Ectodermal cell (in vitro differentiated cells): ENCODE measurements around the gene MRGPRX1.
"Not testable (repeated sequence)": the region's sequence is repeated elsewhere in the genome, so short reads cannot be mapped to it uniquely, and the experiment has no call there.

Experiments
- H3K27ac ChIP-seq: 2 replicates; pipeline ENCODE4 v1.7.0; 2013; ENCODE audit warnings: mild to moderate bottlenecking, low read depth, low read length; ENCODE audit not compliant: insufficient read depth, poor library complexity, severe bottlenecking
- H3K27me3 ChIP-seq: 2 replicates; pipeline ENCODE4 v1.7.0; 2013; ENCODE audit warnings: mild to moderate bottlenecking, low read length; ENCODE audit not compliant: insufficient read depth, control insufficient read depth, poor library complexity, severe bottlenecking
- H3K36me3 ChIP-seq: one replicate; pipeline ENCODE4 v1.7.0; 2013; ENCODE audit warnings: low read length; ENCODE audit not compliant: control insufficient read depth, insufficient read depth
- H3K4me1 ChIP-seq: one replicate; pipeline ENCODE4 v1.7.0; 2013; ENCODE audit warnings: low read length; ENCODE audit not compliant: control insufficient read depth, insufficient read depth
- H3K4me3 ChIP-seq: 2 replicates; pipeline ENCODE4 v1.7.0; 2013; ENCODE audit warnings: low read depth, low read length, control low read depth; ENCODE audit not compliant: insufficient read depth
- H3K9me3 ChIP-seq: 2 replicates; pipeline ENCODE4 v1.7.0; 2013; ENCODE audit warnings: mild to moderate bottlenecking, low read length, moderate library complexity; ENCODE audit not compliant: control insufficient read depth
- WGBS, 2 experiments: methylation state at CpG; one replicate each; pipeline ENCODE4 v1.1.7; 2013; ENCODE audit warnings: missing lambda C conversion rate in 2 of 2; 5-methylcytosine and 5-hydroxymethylcytosine counted together

Gene MRGPRX1

DNA sequence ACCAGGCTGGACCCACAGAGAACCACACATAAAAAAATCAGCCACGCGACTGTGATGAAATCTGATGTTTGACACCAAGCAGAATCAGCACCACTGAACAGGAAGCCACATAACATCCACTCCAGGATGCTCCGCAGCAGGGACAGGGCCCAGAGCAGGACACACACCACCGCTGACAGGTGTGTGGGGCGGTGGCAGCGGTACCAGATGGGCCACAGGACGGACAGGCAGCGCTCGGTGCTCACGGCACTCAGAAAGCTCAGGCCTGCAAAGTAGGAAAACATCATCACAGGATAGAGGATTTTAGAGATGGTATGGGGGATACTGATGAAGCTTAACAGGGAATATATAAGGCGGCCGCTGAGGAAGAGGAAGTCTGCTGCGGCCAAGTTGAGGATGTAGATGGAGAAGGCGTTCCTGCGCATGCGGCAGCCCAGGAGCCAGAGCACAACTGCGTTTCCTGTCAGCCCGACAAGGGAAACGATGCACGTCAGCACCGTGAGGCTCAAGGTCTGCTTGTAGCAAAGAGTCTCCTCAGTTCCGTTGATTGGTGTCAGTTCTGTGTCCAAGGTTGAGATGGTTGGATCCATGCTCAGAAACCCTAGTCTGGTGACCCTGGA lies 4.9 kb downstream of the MRGPRX1 start:
- H3K4me1 ChIP-seq: no peaks in the 10 kb centered on the region
- H3K36me3 ChIP-seq: no peaks in the 10 kb centered on the region
- H3K9me3 ChIP-seq: no peaks in the 10 kb centered on the region
- 95% methylated on average over 22 of the region's 22 CpGs for WGBS, 2 experiments
- no peak overlapping the region for H3K4me3 ChIP-seq
- no peak overlapping the region for H3K27ac ChIP-seq
- no peaks in the 10 kb centered on the region for H3K27me3 ChIP-seq

DNA sequence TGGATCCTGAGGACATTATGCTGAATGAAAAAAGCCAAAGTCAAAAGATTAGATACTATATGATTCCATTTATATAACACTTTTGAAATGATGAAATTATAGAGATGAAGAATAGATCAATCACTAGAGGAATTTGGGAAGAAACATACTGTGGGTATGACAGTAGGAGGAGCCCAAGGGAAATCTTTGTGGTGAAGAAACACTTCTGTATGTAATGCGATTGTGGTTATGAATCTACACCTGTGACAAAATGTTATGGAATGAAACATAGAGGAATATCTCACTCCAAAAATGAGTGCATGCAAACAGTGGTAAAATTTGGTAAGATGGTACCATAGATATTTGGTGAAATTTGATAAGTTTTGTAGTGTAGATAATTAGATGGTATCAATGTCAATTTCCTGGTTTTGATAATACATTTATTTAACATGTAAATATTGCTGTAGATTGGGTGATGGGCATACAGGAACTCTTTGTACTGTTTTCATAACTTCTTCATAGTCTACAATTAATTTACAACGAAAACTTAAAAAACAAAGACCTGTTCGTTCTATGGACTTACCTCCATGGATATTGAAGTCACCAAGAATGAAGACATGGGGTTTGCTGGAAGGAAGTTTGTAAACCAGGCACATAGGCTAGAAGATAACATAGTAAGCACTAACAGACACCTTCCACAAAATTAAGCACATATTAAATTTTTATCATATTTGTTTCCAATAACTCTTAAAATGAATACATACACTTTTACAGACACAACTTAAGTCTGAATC lies 11.5 kb downstream of the MRGPRX1 start:
- Histone ChIP-seq H3K36me3 (no peaks in the 10 kb centered on the region), H3K4me3 (no peak overlapping the region), H3K27ac (no peak overlapping the region), H3K4me1 (no peaks in the 10 kb centered on the region), H3K27me3 (no peaks in the 10 kb centered on the region), H3K9me3 (no peaks in the 10 kb centered on the region)
- 80 to 96% methylated on average over 3 of the region's 3 CpGs for WGBS, 2 experiments

DNA sequence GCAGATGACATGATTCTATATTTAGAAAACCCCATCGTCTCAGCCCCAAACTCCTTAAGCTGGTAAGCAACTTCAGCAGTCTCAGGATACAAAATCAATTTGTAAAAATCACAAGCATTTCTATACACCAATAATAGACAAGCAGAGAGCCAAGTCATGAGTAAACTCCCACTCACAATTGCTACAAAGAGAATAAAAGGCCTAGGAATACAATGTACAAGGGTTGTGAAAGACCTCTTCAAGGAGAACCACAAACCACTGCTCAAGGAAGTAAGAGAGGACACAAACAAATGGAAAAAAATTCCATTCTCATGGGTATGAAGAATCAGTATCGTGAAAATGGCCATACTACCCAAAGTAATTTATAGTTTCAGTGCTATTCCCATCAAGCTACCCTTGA lies 13.8 kb downstream of the MRGPRX1 start:
- H3K27ac ChIP-seq, H3K27me3 ChIP-seq, H3K9me3 ChIP-seq, H3K36me3 ChIP-seq, H3K4me3 ChIP-seq, H3K4me1 ChIP-seq: not testable (repeated sequence)
- WGBS, 2 experiments: 83 to 91% methylated on average over 2 of the region's 2 CpGs

DNA sequence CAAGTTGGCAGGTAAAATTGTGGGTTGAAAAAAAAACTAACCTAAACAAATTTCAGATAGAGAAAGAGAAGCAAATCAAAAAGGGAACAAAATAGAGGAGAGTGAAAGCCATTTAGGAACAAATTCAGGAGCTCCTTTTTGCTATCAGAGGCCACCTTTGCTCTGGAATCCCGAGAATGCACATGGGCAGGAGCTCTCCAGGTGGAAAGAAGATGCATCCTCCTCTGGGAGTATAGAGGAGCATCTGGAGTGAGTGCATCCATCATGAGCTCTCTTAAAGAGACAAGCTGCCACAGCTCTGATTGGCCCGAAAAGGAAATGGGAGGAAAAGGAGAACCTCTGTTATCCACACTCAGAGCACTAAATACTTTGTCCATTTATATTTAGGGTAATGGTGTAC lies 26.3 kb downstream of the MRGPRX1 start:
- H3K36me3 ChIP-seq: no peaks in the 10 kb centered on the region
- WGBS, 2 experiments: 81 to 86% methylated on average over 2 of the region's 2 CpGs
- H3K4me3 ChIP-seq: no peak overlapping the region
- H3K27me3 ChIP-seq: peaks cover 3% of the 10 kb centered on the region
- no peaks in the 10 kb centered on the region for H3K9me3 ChIP-seq
- H3K4me1 ChIP-seq: peaks cover 5% of the 10 kb centered on the region
- H3K27ac ChIP-seq: no peak overlapping the region

DNA sequence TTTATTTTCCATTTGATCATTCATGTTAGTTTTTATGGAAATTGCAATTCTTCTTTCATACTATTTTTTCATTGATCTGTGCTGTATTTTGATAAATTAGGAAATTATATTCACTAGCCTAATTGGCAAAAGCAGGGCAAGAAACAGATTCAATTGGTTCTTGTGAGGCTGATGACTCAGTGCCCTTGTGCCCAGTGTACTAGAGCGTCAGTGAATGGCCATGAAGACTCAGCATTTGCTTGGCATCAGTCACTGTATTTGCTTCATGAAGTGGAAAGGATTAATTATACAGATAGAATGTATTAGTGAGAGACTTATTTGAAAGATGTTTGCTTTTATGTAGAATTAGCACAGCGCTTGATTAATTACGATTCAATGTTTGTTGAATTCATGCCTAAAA lies 31.8 kb downstream of the MRGPRX1 start:
- H3K9me3 ChIP-seq: no peaks in the 10 kb centered on the region
- H3K36me3 ChIP-seq: no peaks in the 10 kb centered on the region
- WGBS, 2 experiments: 95 to 98% methylated on average over 3 of the region's 3 CpGs
- no peak overlapping the region for H3K27ac ChIP-seq
- no peaks in the 10 kb centered on the region for H3K27me3 ChIP-seq
- H3K4me3 ChIP-seq: no peak overlapping the region
- peaks cover 5% of the 10 kb centered on the region for H3K4me1 ChIP-seq

DNA sequence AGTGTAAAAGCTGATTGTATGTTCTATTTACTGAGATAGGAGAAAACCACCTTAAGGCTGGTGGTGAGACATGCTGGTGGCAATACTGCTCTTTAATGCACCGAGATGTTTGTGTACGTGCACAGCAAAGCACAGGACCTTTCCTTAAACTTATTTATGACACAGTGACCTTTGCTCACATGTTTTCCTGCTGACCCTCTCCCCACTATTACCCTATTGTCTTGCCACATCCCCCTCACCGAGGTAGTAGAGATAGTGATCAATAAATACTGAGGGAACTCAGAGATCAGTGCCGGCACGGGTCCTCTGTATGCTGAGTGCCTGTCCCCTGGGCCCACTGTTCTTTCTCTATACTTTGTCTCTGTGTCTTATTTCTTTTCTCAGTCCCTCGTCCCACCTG lies 38.6 kb downstream of the MRGPRX1 start:
- H3K4me3 ChIP-seq, H3K27ac ChIP-seq, H3K9me3 ChIP-seq, H3K27me3 ChIP-seq, H3K36me3 ChIP-seq, H3K4me1 ChIP-seq: not testable (repeated sequence)
- 81 to 84% methylated on average over 6 of the region's 6 CpGs for WGBS, 2 experiments

DNA sequence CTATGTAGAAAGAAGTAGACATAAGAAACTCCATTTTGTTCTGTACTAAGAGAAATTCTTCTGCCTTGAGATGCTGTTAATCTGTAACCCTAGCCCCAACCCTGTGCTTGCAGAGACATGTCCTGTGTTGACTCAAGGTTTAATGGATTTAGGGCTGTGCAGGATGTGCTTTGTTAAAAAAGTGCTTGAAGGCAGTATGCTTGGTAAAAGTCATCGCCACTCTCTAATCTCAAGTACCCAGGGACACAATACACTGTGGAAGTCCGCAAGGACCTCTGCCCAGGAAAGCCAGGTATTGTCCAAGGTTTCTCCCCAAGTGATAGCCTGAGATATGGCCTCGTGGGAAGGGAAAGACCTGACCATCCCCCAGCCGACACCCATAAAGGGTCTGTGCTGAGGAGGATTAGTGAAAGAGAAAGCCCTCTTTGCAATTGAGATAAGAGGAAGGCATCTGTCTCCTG lies 39.0 kb downstream of the MRGPRX1 start:
- not testable (repeated sequence) for H3K4me3 ChIP-seq, H3K36me3 ChIP-seq, H3K27me3 ChIP-seq, H3K9me3 ChIP-seq, H3K27ac ChIP-seq, H3K4me1 ChIP-seq
- 65 to 67% methylated on average over 4 of the region's 4 CpGs for WGBS, 2 experiments

DNA sequence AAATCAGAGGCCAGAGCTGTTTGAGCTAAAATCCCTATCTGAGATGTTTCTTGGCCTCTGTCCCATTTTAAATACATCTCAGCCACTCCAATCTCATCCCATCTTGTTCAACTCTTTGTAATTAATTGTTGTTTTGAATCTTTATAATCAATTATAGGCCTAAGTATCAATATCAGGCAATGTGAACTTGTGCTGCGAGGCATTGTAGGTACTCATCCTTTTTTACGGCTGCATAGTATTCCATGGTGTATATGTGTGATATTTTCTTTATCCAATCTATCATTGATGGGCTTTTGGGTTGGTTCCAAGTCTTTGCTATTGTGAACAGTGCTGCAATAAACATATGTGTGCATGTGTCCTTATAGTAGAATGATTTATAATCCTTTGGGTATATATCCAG lies 47.5 kb downstream of the MRGPRX1 start:
- H3K27me3 ChIP-seq, H3K27ac ChIP-seq, H3K9me3 ChIP-seq, H3K4me3 ChIP-seq, H3K4me1 ChIP-seq, H3K36me3 ChIP-seq: not testable (repeated sequence)
- WGBS, 2 experiments: 84 to 94% methylated on average over 2 of the region's 2 CpGs

DNA sequence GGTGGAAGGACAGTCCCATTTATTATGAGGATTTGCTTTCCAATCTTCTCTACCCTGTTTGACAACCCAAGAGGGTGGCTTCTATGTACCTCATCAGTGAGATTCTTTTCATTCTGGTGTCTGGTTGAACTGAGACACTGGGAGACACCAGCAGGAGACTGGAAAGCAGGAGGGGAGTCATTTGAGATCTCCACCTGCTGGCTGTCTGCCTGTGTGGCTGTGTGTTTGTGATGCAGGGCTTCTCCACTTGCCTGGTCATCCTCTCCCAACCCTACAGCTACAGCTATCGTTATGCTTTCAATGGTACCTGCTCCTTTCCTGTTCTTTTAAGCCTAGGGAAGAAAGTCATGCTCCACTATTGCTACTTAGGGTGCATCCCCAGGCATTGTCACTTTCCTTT lies 48.6 kb downstream of the MRGPRX1 start:
- Histone ChIP-seq H3K4me3 (no peak overlapping the region), H3K9me3 (no peaks in the 10 kb centered on the region), H3K27ac (no peak overlapping the region), H3K36me3 (no peaks in the 10 kb centered on the region), H3K27me3 (no peaks in the 10 kb centered on the region), H3K4me1 (no peaks in the 10 kb centered on the region)
- 67% methylated on average over 1 of the region's 1 CpG for WGBS, 2 experiments
